Measurements from ENCODE around the gene RAB30. TPM values are rescaled to one million over a fixed set of nuclear protein-coding genes. Genes with fewer than 3 reads are reported as not detected.

The RAB30 gene
- total and polyA plus RNA-seq, 5 donors from 2014 or later = 13.3 to 66.3 (median 22.2) TPM

GRCh38 chr11:82988936-82989627 lies 82.6 kb downstream of the RAB30 start:
- Histone ChIP-seq H3K4me3 (ENCODE audit: low read depth, low read length) (no peak overlapping the region), H3K27ac (ENCODE audit: insufficient read depth, low read length, poor library complexity, severe bottlenecking) (no peak overlapping the region), H3K4me1 (ENCODE audit: control insufficient read depth, insufficient read depth, low read length, poor library complexity, severe bottlenecking) (no peaks in the 10 kb centered on the region), H3K36me3 (ENCODE audit: control insufficient read depth, insufficient read depth, low read length) (peaks cover 25% of the 10 kb centered on the region), H3K9me3 (ENCODE audit: control insufficient read depth in 2 of 2, low read length in 2 of 2) (no peaks in the 10 kb centered on the region), H3K27me3 (ENCODE audit: control insufficient read depth, insufficient read depth, low read length) (no peaks in the 10 kb centered on the region)
- Mint-ChIP-seq H3K4me1 (peaks cover 5 to 23% (median 15%) of the 10 kb centered on the region in 4 donors), H3K36me3 (peaks cover 35% of the 10 kb centered on the region), H3K9me3 (no peaks in the 10 kb centered on the region), H3K4me3 (no peak overlapping the region), H3K27me3 (no peaks in the 10 kb centered on the region), H3K27ac (no peak overlapping the region)
- no peak for DNase-seq
- no peak for ATAC-seq (ENCODE audit: low read depth in 2 of 2)

DNA sequence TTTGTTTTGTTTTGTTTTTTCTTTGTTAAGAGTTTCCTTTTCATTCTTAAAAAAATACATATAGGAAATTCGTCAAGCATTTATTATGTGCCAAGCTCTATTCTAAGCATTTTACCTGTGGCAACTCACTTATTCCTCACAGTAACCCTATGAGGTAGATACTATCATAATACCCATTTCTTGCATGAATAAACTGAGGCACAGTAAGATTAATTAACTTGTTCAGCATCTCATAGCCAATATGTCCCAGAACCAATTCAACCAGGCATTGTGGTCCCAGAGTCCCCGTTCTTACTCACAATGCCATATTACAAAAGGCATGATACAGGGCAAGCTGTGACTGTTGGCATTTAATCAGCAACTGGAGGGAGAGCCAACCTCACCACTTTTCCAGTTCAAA lies 83.7 kb downstream of the RAB30 start:
- Histone ChIP-seq H3K4me3 (ENCODE audit: low read depth, low read length) (no peak overlapping the region), H3K9me3 (ENCODE audit: control insufficient read depth in 2 of 2, low read length in 2 of 2) (no peaks in the 10 kb centered on the region), H3K27me3 (ENCODE audit: control insufficient read depth, insufficient read depth, low read length) (no peaks in the 10 kb centered on the region), H3K4me1 (ENCODE audit: control insufficient read depth, insufficient read depth, low read length, poor library complexity, severe bottlenecking) (no peaks in the 10 kb centered on the region), H3K36me3 (ENCODE audit: control insufficient read depth, insufficient read depth, low read length) (peaks cover 22% of the 10 kb centered on the region), H3K27ac (ENCODE audit: insufficient read depth, low read length, poor library complexity, severe bottlenecking) (no peak overlapping the region)
- H3K36me3 Mint-ChIP-seq = peaks cover 28% of the 10 kb centered on the region
- no peak for ATAC-seq (ENCODE audit: low read depth in 2 of 2)
- no peak for DNase-seq
- H3K4me1 Mint-ChIP-seq = peaks cover under 1 to 20% (median 11%) of the 10 kb centered on the region in 4 donors
- no peak overlapping the region for H3K4me3 Mint-ChIP-seq
- no peak overlapping the region for H3K27ac Mint-ChIP-seq
- H3K27me3 Mint-ChIP-seq = no peaks in the 10 kb centered on the region
- no peaks in the 10 kb centered on the region for H3K9me3 Mint-ChIP-seq

- DNase-seq (no peak), ATAC-seq (ENCODE audit: low read depth in 2 of 2) (no peak)
- H3K4me1 ChIP-seq (ENCODE audit: control insufficient read depth, insufficient read depth, low read length, poor library complexity, severe bottlenecking) = no peaks in the 10 kb centered on the region
- no peak overlapping the region for H3K4me3 Mint-ChIP-seq
- H3K4me3 ChIP-seq (ENCODE audit: low read depth, low read length) = no peak overlapping the region
- no peaks in the 10 kb centered on the region for H3K27me3 Mint-ChIP-seq
- H3K36me3 ChIP-seq (ENCODE audit: control insufficient read depth, insufficient read depth, low read length) = peaks cover 31% of the 10 kb centered on the region
- H3K27ac Mint-ChIP-seq = no peak overlapping the region
- H3K36me3 Mint-ChIP-seq = peaks cover 28% of the 10 kb centered on the region
- no peaks in the 10 kb centered on the region for H3K9me3 ChIP-seq (ENCODE audit: control insufficient read depth in 2 of 2, low read length in 2 of 2)
- H3K9me3 Mint-ChIP-seq = no peaks in the 10 kb centered on the region
- peaks cover 0 to 17% (median 12%) of the 10 kb centered on the region in 4 donors for H3K4me1 Mint-ChIP-seq
- H3K27me3 ChIP-seq (ENCODE audit: control insufficient read depth, insufficient read depth, low read length) = no peaks in the 10 kb centered on the region
- no peak overlapping the region for H3K27ac ChIP-seq (ENCODE audit: insufficient read depth, low read length, poor library complexity, severe bottlenecking)
These were observed 85.3 kb downstream of the RAB30 start for GRCh38 chr11:82986446-82986845.

GRCh38 chr11:82981852-82982251 lies 89.8 kb downstream of the RAB30 start:
- Histone ChIP-seq H3K27me3 (ENCODE audit: control insufficient read depth, insufficient read depth, low read length) (no peaks in the 10 kb centered on the region), H3K4me3 (ENCODE audit: low read depth, low read length) (no peak overlapping the region), H3K9me3 (ENCODE audit: control insufficient read depth in 2 of 2, low read length in 2 of 2) (no peaks in the 10 kb centered on the region), H3K36me3 (ENCODE audit: control insufficient read depth, insufficient read depth, low read length) (peaks cover 32% of the 10 kb centered on the region), H3K4me1 (ENCODE audit: control insufficient read depth, insufficient read depth, low read length, poor library complexity, severe bottlenecking) (no peaks in the 10 kb centered on the region), H3K27ac (ENCODE audit: insufficient read depth, low read length, poor library complexity, severe bottlenecking) (no peak overlapping the region)
- peaks cover 9 to 19% (median 14%) of the 10 kb centered on the region in 4 donors for H3K4me1 Mint-ChIP-seq
- H3K27me3 Mint-ChIP-seq = no peaks in the 10 kb centered on the region
- H3K9me3 Mint-ChIP-seq = peaks cover 0 to 1% (median 0%) of the 10 kb centered on the region in 7 donors
- peaks cover 33% of the 10 kb centered on the region for H3K36me3 Mint-ChIP-seq
- no peak for ATAC-seq (ENCODE audit: low read depth in 2 of 2)
- no peak overlapping the region for H3K27ac Mint-ChIP-seq
- H3K4me3 Mint-ChIP-seq = no peak overlapping the region
- DNase-seq = no peak

- Mint-ChIP-seq H3K27ac (no peak overlapping the region), H3K27me3 (no peaks in the 10 kb centered on the region), H3K4me3 (no peak overlapping the region), H3K36me3 (peaks cover 32% of the 10 kb centered on the region), H3K9me3 (peaks cover 0 to 1% (median 0%) of the 10 kb centered on the region in 7 donors), H3K4me1 (peaks cover 12 to 22% (median 16%) of the 10 kb centered on the region in 4 donors)
- ATAC-seq (ENCODE audit: low read depth in 2 of 2) (no peak), DNase-seq (no peak)
- Histone ChIP-seq H3K9me3 (ENCODE audit: control insufficient read depth in 2 of 2, low read length in 2 of 2) (no peaks in the 10 kb centered on the region), H3K27ac (ENCODE audit: insufficient read depth, low read length, poor library complexity, severe bottlenecking) (no peak overlapping the region), H3K4me3 (ENCODE audit: low read depth, low read length) (no peak overlapping the region), H3K27me3 (ENCODE audit: control insufficient read depth, insufficient read depth, low read length) (no peaks in the 10 kb centered on the region), H3K4me1 (ENCODE audit: control insufficient read depth, insufficient read depth, low read length, poor library complexity, severe bottlenecking) (no peaks in the 10 kb centered on the region), H3K36me3 (ENCODE audit: control insufficient read depth, insufficient read depth, low read length) (peaks cover 24% of the 10 kb centered on the region)
These were observed 90.8 kb downstream of the RAB30 start for GRCh38 chr11:82980947-82981346.

DNA sequence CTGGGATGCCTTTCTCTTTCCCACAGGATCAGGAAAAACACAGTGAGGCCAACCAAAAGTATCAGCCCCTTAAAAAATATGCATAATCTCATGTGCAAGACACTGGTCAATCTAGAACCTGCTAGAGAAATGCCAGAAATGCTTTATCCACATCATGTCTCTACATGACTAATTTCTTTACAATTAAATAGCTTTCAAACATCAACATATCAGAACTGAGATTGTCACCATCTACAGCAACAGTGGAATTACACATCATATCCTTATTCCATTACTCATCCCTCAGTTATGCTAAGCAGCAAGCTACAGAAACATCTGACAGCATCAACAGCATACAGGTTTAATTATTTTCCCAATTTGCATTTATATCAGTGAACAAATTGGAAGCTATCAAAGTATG lies 91.4 kb downstream of the RAB30 start:
- Histone ChIP-seq H3K27ac (ENCODE audit: insufficient read depth, low read length, poor library complexity, severe bottlenecking) (no peak overlapping the region), H3K4me1 (ENCODE audit: control insufficient read depth, insufficient read depth, low read length, poor library complexity, severe bottlenecking) (no peaks in the 10 kb centered on the region), H3K36me3 (ENCODE audit: control insufficient read depth, insufficient read depth, low read length) (peaks cover 20% of the 10 kb centered on the region), H3K27me3 (ENCODE audit: control insufficient read depth, insufficient read depth, low read length) (no peaks in the 10 kb centered on the region), H3K9me3 (ENCODE audit: control insufficient read depth in 2 of 2, low read length in 2 of 2) (no peaks in the 10 kb centered on the region), H3K4me3 (ENCODE audit: low read depth, low read length) (no peak overlapping the region)
- Mint-ChIP-seq H3K27ac (no peak overlapping the region), H3K27me3 (no peaks in the 10 kb centered on the region), H3K4me3 (no peak overlapping the region), H3K4me1 (peaks cover 12 to 22% (median 16%) of the 10 kb centered on the region in 4 donors), H3K9me3 (peaks cover 0 to 1% (median 0%) of the 10 kb centered on the region in 7 donors), H3K36me3 (peaks cover 28% of the 10 kb centered on the region)
- ATAC-seq (ENCODE audit: low read depth in 2 of 2) (no peak), DNase-seq (no peak)

GRCh38 chr11:82979824-82980223 lies 91.9 kb downstream of the RAB30 start:
- Histone ChIP-seq H3K4me1 (ENCODE audit: control insufficient read depth, insufficient read depth, low read length, poor library complexity, severe bottlenecking) (no peaks in the 10 kb centered on the region), H3K27ac (ENCODE audit: insufficient read depth, low read length, poor library complexity, severe bottlenecking) (no peak overlapping the region), H3K9me3 (ENCODE audit: control insufficient read depth in 2 of 2, low read length in 2 of 2) (no peaks in the 10 kb centered on the region), H3K4me3 (ENCODE audit: low read depth, low read length) (no peak overlapping the region), H3K27me3 (ENCODE audit: control insufficient read depth, insufficient read depth, low read length) (no peaks in the 10 kb centered on the region), H3K36me3 (ENCODE audit: control insufficient read depth, insufficient read depth, low read length) (peaks cover 19% of the 10 kb centered on the region)
- DNase-seq (no peak), ATAC-seq (ENCODE audit: low read depth in 2 of 2) (no peak)
- no peak overlapping the region for H3K4me3 Mint-ChIP-seq
- no peaks in the 10 kb centered on the region for H3K27me3 Mint-ChIP-seq
- H3K9me3 Mint-ChIP-seq = peaks cover 0 to 1% (median 0%) of the 10 kb centered on the region in 7 donors
- peaks cover 12 to 22% (median 16%) of the 10 kb centered on the region in 4 donors for H3K4me1 Mint-ChIP-seq
- no peak overlapping the region for H3K27ac Mint-ChIP-seq
- H3K36me3 Mint-ChIP-seq = peaks cover 26% of the 10 kb centered on the region
